WTC11 (cell line): ENCODE data around the gene MMP17. TPM values are rescaled to one million over a fixed set of nuclear protein-coding genes. Genes with fewer than 3 reads are reported as not detected.

Experiments used
- ATAC-seq: fragments of 200-7000 bp; cut with Tn5 transposase; 2 replicates; pipeline ENCODE4 v1.10.0; 2021; ENCODE audit warnings: mild to moderate bottlenecking, moderate library complexity
- CTCF ChIA-PET: fragments of 300-600 bp; sonication (Branson Sonifier 250); formaldehyde crosslinking; loops from one replicate; lab custom pipeline; 2021; ENCODE audit warnings: antibody characterized with exemption; lab: Charles Lee
- POLR2A ChIA-PET: fragments of 350-600 bp; sonication (Branson Sonifier 250); formaldehyde crosslinking; loops from one replicate; lab custom pipeline; 2021; ENCODE audit warnings: antibody characterized with exemption; lab: Charles Lee
- DNase-seq: peaks from one replicate; pipeline ENCODE4 v3.0.0; 2021; ENCODE audit warnings: low spot score
- H3K27ac Mint-ChIP-seq: 2 replicates; pipeline ENCODE4 v1.8.0; 2021; ENCODE audit warnings: mixed read lengths
- H3K27me3 Mint-ChIP-seq: 2 replicates; pipeline ENCODE4 v1.8.0; 2021; ENCODE audit warnings: low read depth, mild to moderate bottlenecking, moderate library complexity, mixed read lengths
- H3K36me3 Mint-ChIP-seq: 2 replicates; pipeline ENCODE4 v1.8.0; 2021; ENCODE audit warnings: mixed read lengths
- H3K4me1 Mint-ChIP-seq: 2 replicates; pipeline ENCODE4 v1.8.0; 2022; ENCODE audit warnings: mixed read lengths
- H3K4me3 Mint-ChIP-seq: 2 replicates; pipeline ENCODE4 v1.8.0; 2021; ENCODE audit warnings: mild to moderate bottlenecking, moderate library complexity, mixed read lengths
- H3K9me3 Mint-ChIP-seq: 2 replicates; pipeline ENCODE4 v1.8.0; 2021; ENCODE audit warnings: mixed read lengths
- ATF1 ChIP-seq: sonication (generic); formaldehyde crosslinking; IDR thresholded peaks from 2 replicates; pipeline ENCODE4 v1.8.1; 2023; ENCODE audit warnings: mild to moderate bottlenecking, moderate library complexity, missing genetic modification reagents
- CREB1 ChIP-seq: sonication (generic); formaldehyde crosslinking; IDR thresholded peaks from 2 replicates; pipeline ENCODE4 v1.8.0; 2023; ENCODE audit warnings: mild to moderate bottlenecking, missing genetic modification reagents
- E2F5 ChIP-seq: sonication (generic); formaldehyde crosslinking; IDR thresholded peaks from 2 replicates; pipeline ENCODE4 v1.8.1; 2022; ENCODE audit warnings: mild to moderate bottlenecking, moderate library complexity, missing genetic modification reagents
- GABPB1 ChIP-seq: sonication (generic); formaldehyde crosslinking; IDR thresholded peaks from 2 replicates; pipeline ENCODE4 v1.8.1; 2023; ENCODE audit warnings: mild to moderate bottlenecking, missing genetic modification reagents
- IRF2 ChIP-seq: sonication (generic); formaldehyde crosslinking; IDR thresholded peaks from 2 replicates; pipeline ENCODE4 v1.8.0; 2022; ENCODE audit warnings: low read depth, missing genetic modification reagents, borderline replicate concordance
- MAX ChIP-seq: sonication (generic); formaldehyde crosslinking; IDR thresholded peaks from 2 replicates; pipeline ENCODE4 v1.8.0; 2022; ENCODE audit warnings: mild to moderate bottlenecking, missing genetic modification reagents
- MXD4 ChIP-seq: fragments of 250-450 bp; sonication (Bioruptor Pico); IDR thresholded peaks from 2 replicates; pipeline ENCODE4 v1.8.0; 2021; ENCODE audit warnings: mild to moderate bottlenecking, moderate library complexity, borderline replicate concordance
- OVOL2 ChIP-seq: fragments of 250-450 bp; sonication (Bioruptor Pico); IDR thresholded peaks from 2 replicates; pipeline ENCODE4 v1.9.0; 2021; ENCODE audit warnings: mild to moderate bottlenecking, borderline replicate concordance
- SMAD4 ChIP-seq: sonication (generic); formaldehyde crosslinking; IDR thresholded peaks from 2 replicates; pipeline ENCODE4 v1.8.0; 2022; ENCODE audit warnings: mild to moderate bottlenecking, missing genetic modification reagents
- SP1 ChIP-seq: sonication (generic); formaldehyde crosslinking; conservative IDR thresholded peaks from 2 replicates; pipeline ENCODE4 v1.8.1; 2022; ENCODE audit warnings: missing genetic modification reagents
- ZNF138 ChIP-seq: sonication (generic); formaldehyde crosslinking; conservative IDR thresholded peaks from 2 replicates; pipeline ENCODE4 v1.8.1; 2022; ENCODE audit warnings: mild to moderate bottlenecking, moderate library complexity, missing genetic modification reagents
- ZNF219 ChIP-seq: sonication (generic); formaldehyde crosslinking; IDR thresholded peaks from 2 replicates; pipeline ENCODE4 v1.8.0; 2023; ENCODE audit warnings: missing genetic modification reagents, mild to moderate bottlenecking, borderline replicate concordance
- ZNF263 ChIP-seq: sonication (generic); formaldehyde crosslinking; IDR thresholded peaks from 2 replicates; pipeline ENCODE4 v1.8.1; 2022; ENCODE audit warnings: low read depth, mild to moderate bottlenecking, moderate library complexity, missing genetic modification reagents
- ZNF281 ChIP-seq: sonication (generic); formaldehyde crosslinking; IDR thresholded peaks from 2 replicates; pipeline ENCODE4 v1.8.0; 2023; ENCODE audit warnings: mild to moderate bottlenecking, missing genetic modification reagents
- ZNF416 ChIP-seq: fragments of 250-450 bp; sonication (Bioruptor Pico); IDR thresholded peaks from 2 replicates; pipeline ENCODE4 v1.9.0; 2021; ENCODE audit warnings: mild to moderate bottlenecking, inconsistent platforms
- ZNF425 ChIP-seq: fragments of 250-450 bp; sonication (Bioruptor Pico); conservative IDR thresholded peaks from 2 replicates; pipeline ENCODE4 v1.9.0; 2021; ENCODE audit warnings: mild to moderate bottlenecking
- total RNA-seq: library from RNA; stranded (reverse); gene quantifications from 3 replicates; pipeline ENCODE4 v1.2.3, GENCODE V29; 2021

MMP17 gene
- total RNA-seq, 1 experiment from 2014 or later: 67.1 TPM

- H3K36me3 Mint-ChIP-seq: peaks cover 8% of the 10 kb centered on the region; the same call in 1 of the 2 replicates
- H3K27ac Mint-ChIP-seq: no peak overlapping the region
- no peak for TF ChIP-seq ZNF281
- TF ChIP-seq, all 79 proteins: peak for 0
- ChIA-PET POLR2A (no interaction called here), CTCF (interaction anchor here (0.8 kb wide), 1 partner anchor 52 kb away, joined by 3 read pairs; no protein-coding TSS in a partner anchor)
- DNase-seq: no peak
- Mint-ChIP-seq H3K4me3 (no peak overlapping the region), H3K4me1 (peaks cover 13% of the 10 kb centered on the region), H3K9me3 (no peaks in the 10 kb centered on the region), H3K27me3 (no peaks in the 10 kb centered on the region)
- no peak for ATAC-seq
These were observed 8.7 kb downstream of the MMP17 start for GRCh38 chr12:131836714-131837397.

GRCh38 chr12:131840643-131841416 lies 12.6 kb downstream of the MMP17 start:
- H3K9me3 Mint-ChIP-seq: no peaks in the 10 kb centered on the region
- no peak for DNase-seq
- H3K4me3 Mint-ChIP-seq: no peak overlapping the region
- POLR2A ChIA-PET: no interaction called here
- no peak overlapping the region for H3K27ac Mint-ChIP-seq
- no peaks in the 10 kb centered on the region for H3K27me3 Mint-ChIP-seq
- CTCF ChIA-PET: no interaction called here
- no peaks in the 10 kb centered on the region for H3K4me1 Mint-ChIP-seq
- peaks cover 18% of the 10 kb centered on the region for H3K36me3 Mint-ChIP-seq
- TF ChIP-seq IRF2 (CRISPR knock-in tag) (no peak), GABPB1 (CRISPR knock-in tag) (peak; percentile 51; the same call in 1 of the 2 replicates)
- no peak for ATAC-seq

- no peak for DNase-seq
- POLR2A ChIA-PET: no interaction called here
- Mint-ChIP-seq H3K36me3 (peaks cover 23% of the 10 kb centered on the region), H3K27ac (no peak overlapping the region), H3K4me3 (no peak overlapping the region)
- TF ChIP-seq ZNF416 (CRISPR knock-in tag): no peak
- TF ChIP-seq OVOL2 (CRISPR knock-in tag): no peak
- TF ChIP-seq ZNF263 (CRISPR knock-in tag): no peak
- TF ChIP-seq MAX: no peak
- TF ChIP-seq MXD4 (CRISPR knock-in tag): no peak
- TF ChIP-seq SP1: no peak
- TF ChIP-seq ZNF219 (CRISPR knock-in tag): no peak
- no peak for TF ChIP-seq IRF2 (CRISPR knock-in tag)
- no peak for TF ChIP-seq ZNF425 (CRISPR knock-in tag)
- TF ChIP-seq ATF1 (CRISPR knock-in tag): no peak
- TF ChIP-seq CREB1: no peak
- no peak for TF ChIP-seq E2F5 (CRISPR knock-in tag)
- TF ChIP-seq ZNF138 (CRISPR knock-in tag): no peak
- no peak for TF ChIP-seq SMAD4
- TF ChIP-seq, all 79 proteins: peak for 0
- no peak for ATAC-seq
- H3K27me3 Mint-ChIP-seq: no peaks in the 10 kb centered on the region
- no peaks in the 10 kb centered on the region for H3K4me1 Mint-ChIP-seq
- no peaks in the 10 kb centered on the region for H3K9me3 Mint-ChIP-seq
- CTCF ChIA-PET: no interaction called here
These were observed 13.4 kb downstream of the MMP17 start for GRCh38 chr12:131841547-131841946.
